CD4-positive, alpha-beta T cell (primary cell): ENCODE results near the gene CORO1C. TPM values are rescaled to one million over a fixed set of nuclear protein-coding genes. Genes with fewer than 3 reads are reported as not detected.
A peak's percentile ranks its signal among the peaks of the same experiment; 100 is the strongest.

Experiments
- ATAC-seq: fragments of 200-7000 bp; cut with Tn5 transposase; one replicate; pipeline ENCODE4 v1.10.0; 2022; ENCODE audit warnings: mild to moderate bottlenecking; ENCODE audit not compliant: poor library complexity
- CTCF ChIA-PET: fragments of 350-600 bp; sonication (Branson Sonifier 250); formaldehyde crosslinking; loops from one replicate; lab custom pipeline; 2021; ENCODE audit warnings: antibody characterized with exemption, inconsistent platforms; lab: Charles Lee
- POLR2A ChIA-PET: fragments of 350-600 bp; sonication (Branson Sonifier 250); formaldehyde crosslinking; loops from one replicate; lab custom pipeline; 2021; ENCODE audit warnings: antibody characterized with exemption, inconsistent platforms; lab: Charles Lee
- DNase-seq, 14 experiments: peaks; one replicate each; pipeline ENCODE4 v3.0.0-alpha.2; 2013 to 2020; ENCODE audit warnings: mixed read lengths in 2 of 14
- H3K27ac ChIP-seq, 2 donors: one replicate each; pipeline versions ENCODE4 v1.5.1 to v1.7.0; 2013; ENCODE audit warnings: low read length in 2 of 2, low read depth in 1 of 2, mild to moderate bottlenecking in 1 of 2
- H3K27me3 ChIP-seq, 2 experiments: 1 replicate in 1 of 2; 2 replicates in 1 of 2; pipeline versions ENCODE4 v1.6.1 to v1.7.0; 2013; ENCODE audit warnings: low read length in 2 of 2, control low read depth in 1 of 2, mild to moderate bottlenecking in 1 of 2, moderate library complexity in 1 of 2; ENCODE audit not compliant: insufficient read depth in 2 of 2, control insufficient read depth in 1 of 2
- H3K36me3 ChIP-seq: one replicate; pipeline ENCODE4 v1.6.1; 2013; ENCODE audit warnings: low read length, control low read depth; ENCODE audit not compliant: insufficient read depth
- H3K4me1 ChIP-seq: one replicate; pipeline ENCODE4 v1.6.1; 2013; ENCODE audit warnings: low read length, control low read depth; ENCODE audit not compliant: insufficient read depth
- H3K4me3 ChIP-seq: one replicate; pipeline ENCODE4 v1.5.1; 2013; ENCODE audit warnings: mild to moderate bottlenecking, low read length, moderate library complexity
- H3K9me3 ChIP-seq, 2 experiments: 1 replicate in 1 of 2; 2 replicates in 1 of 2; pipeline versions ENCODE4 v1.6.1 to v1.7.0; 2013; ENCODE audit warnings: low read length in 2 of 2, mild to moderate bottlenecking in 2 of 2, control low read depth in 1 of 2, moderate library complexity in 1 of 2; ENCODE audit not compliant: control insufficient read depth in 1 of 2, insufficient read depth in 1 of 2
- H3K27ac Mint-ChIP-seq: one replicate; pipeline ENCODE4 v1.8.0; 2020; ENCODE audit warnings: mixed read lengths
- H3K27me3 Mint-ChIP-seq: one replicate; pipeline ENCODE4 v1.8.0; 2021; ENCODE audit warnings: mixed read lengths
- H3K36me3 Mint-ChIP-seq: one replicate; pipeline ENCODE4 v1.8.0; 2021; ENCODE audit warnings: low read depth, mixed read lengths
- H3K4me1 Mint-ChIP-seq: one replicate; pipeline ENCODE4 v1.8.0; 2021; ENCODE audit warnings: low read depth, mixed read lengths
- H3K4me3 Mint-ChIP-seq: one replicate; pipeline ENCODE4 v1.8.0; 2020; ENCODE audit warnings: mild to moderate bottlenecking, mixed read lengths
- H3K9me3 Mint-ChIP-seq: one replicate; pipeline ENCODE4 v1.8.0; 2020; ENCODE audit warnings: mixed read lengths
- CTCF ChIP-seq: fragments of 200-600 bp; IDR thresholded peaks from one replicate; pipeline ENCODE4 v1.8.0; 2022; ENCODE audit warnings: antibody characterized with exemption, mild to moderate bottlenecking
- intact Hi-C, 2 experiments: fragments of 100-400 bp; cut with DNase I in 1 of 2; cut with micrococcal nuclease in 1 of 2; formaldehyde crosslinking; loops; one replicate each; pipeline versions ENCODE4 v1.15.1 to v1.9.0; 2023 to 2025; cut with DNase I, micrococcal nuclease
- total RNA-seq, 174 experiments: library from RNA in 2 of 174; stranded (reverse) in 2 of 174; gene quantifications; one replicate each; pipeline ENCODE4 v1.2.3 and lab custom pipeline; 2021 to 2026

The CORO1C gene
- total RNA-seq, 2 experiments from 2014 or later: 6.7 to 7.4 TPM

GRCh38 chr12:108732489-108733229 is 1.3 kb upstream of the CORO1C start:
- H3K9me3 Mint-ChIP-seq: no peaks in the 10 kb centered on the region
- H3K27me3 Mint-ChIP-seq: no peaks in the 10 kb centered on the region
- H3K4me3 Mint-ChIP-seq: peak overlapping the region; percentile 97
- ChIA-PET CTCF (interaction anchor here (0.6 to 1.3 kb wide), 3 partner anchors 42 to 164 kb away, joined by 3 to 6 read pairs (median 3); no protein-coding TSS in a partner anchor), POLR2A (interaction anchor here (0.9 to 1.7 kb wide), 3 partner anchors 42 to 99 kb away, joined by 3 to 7 read pairs (median 3); partner anchors contain the start of gene SELPLG)
- H3K27me3 ChIP-seq: no peaks in the 10 kb centered on the region
- H3K36me3 ChIP-seq: no peaks in the 10 kb centered on the region
- peak overlapping the region; percentile 70 to 75 for H3K27ac ChIP-seq
- intact Hi-C loops: loop anchor here (5.0 kb wide), 6 partner anchors 40 to 370 kb away; partner anchors contain the start of genes SELPLG (in 2 of the 2), ISCU (in 1 of the 2) and SART3 (in 1 of the 2)
- no peak for TF ChIP-seq CTCF
- no peaks in the 10 kb centered on the region for H3K9me3 ChIP-seq
- peaks cover 26% of the 10 kb centered on the region for H3K4me1 ChIP-seq
- H3K36me3 Mint-ChIP-seq: no peaks in the 10 kb centered on the region
- H3K4me1 Mint-ChIP-seq: peaks cover 26% of the 10 kb centered on the region
- DNase-seq (peak in 2 of 14 experiments; percentile 21 to 22), ATAC-seq (no peak)
- H3K4me3 ChIP-seq: peak overlapping the region; percentile 93
- H3K27ac Mint-ChIP-seq: peak overlapping the region; percentile 88

- H3K9me3 Mint-ChIP-seq: no peaks in the 10 kb centered on the region
- ChIA-PET POLR2A (interaction anchor here (0.7 to 1.7 kb wide), 4 partner anchors 36 to 104 kb away, joined by 3 to 7 read pairs (median 4); partner anchors contain the start of gene SELPLG), CTCF (interaction anchor here (0.9 to 1.6 kb wide), 3 partner anchors 10 to 163 kb away, joined by 3 to 6 read pairs (median 4); no protein-coding TSS in a partner anchor)
- Histone ChIP-seq H3K27ac (peak overlapping the region; percentile 75 to 90), H3K36me3 (no peaks in the 10 kb centered on the region), H3K27me3 (no peaks in the 10 kb centered on the region), H3K4me1 (peaks cover 26% of the 10 kb centered on the region), H3K4me3 (peak overlapping the region; percentile 93), H3K9me3 (no peaks in the 10 kb centered on the region)
- no peaks in the 10 kb centered on the region for H3K36me3 Mint-ChIP-seq
- peak; percentile 76 for ATAC-seq
- H3K4me3 Mint-ChIP-seq: peak overlapping the region; percentile 97
- TF ChIP-seq CTCF: peak; percentile 31
- peak overlapping the region; percentile 88 for H3K27ac Mint-ChIP-seq
- DNase-seq: peak; percentile 94 to 99 (median 97)
- intact Hi-C loops: loop anchor here (2.0 to 5.0 kb wide), 9 partner anchors 40 to 370 kb away; partner anchors contain the start of genes SELPLG (in 2 of the 2), ISCU (in 1 of the 2) and SART3 (in 1 of the 2)
- peaks cover 26% of the 10 kb centered on the region for H3K4me1 Mint-ChIP-seq
- H3K27me3 Mint-ChIP-seq: no peaks in the 10 kb centered on the region
Measured at GRCh38 chr12:108731866-108732461, 646 bp upstream of the CORO1C start.
